IMR-90 (cell line): Measurements from ENCODE around the gene ERBB4. TPM values are rescaled to one million over a fixed set of nuclear protein-coding genes. Genes with fewer than 3 reads are reported as not detected.

ENCODE experiments used
- ATAC-seq: fragments of 200-7000 bp; cut with Tn5 transposase; 2 replicates; pipeline ENCODE4 v1.9.1; 2020; ENCODE audit warnings: low read depth, mild to moderate bottlenecking, moderate library complexity
- BruUV-seq: library from RNA; stranded (reverse); fragments of 400-500 nt; replicated peaks from 2 replicates; lab custom pipeline; 2021; lab: Mats Ljungman, UMichigan
- CTCF ChIA-PET: fragments of 300-600 bp; formaldehyde crosslinking; extraction: SDS; loops from one replicate; lab custom pipeline; 2021; ENCODE audit warnings: antibody characterized with exemption; lab: Yijun Ruan, JAX
- POLR2A ChIA-PET: fragments of 300-600 bp; sonication (Branson Sonifier 250); formaldehyde crosslinking; loops from one replicate; lab custom pipeline; 2022; ENCODE audit warnings: antibody characterized with exemption; ENCODE audit not compliant: unreplicated experiment; lab: Charles Lee
- DNase-seq: peaks from one replicate; pipeline ENCODE4 v3.0.0; 2013
- H2AFZ ChIP-seq: replicated peaks from 2 replicates; pipeline ENCODE3; 2013; ENCODE audit warnings: low read length, mild to moderate bottlenecking; ENCODE audit not compliant: poor library complexity
- H2AK5ac ChIP-seq: 2 replicates; pipeline ENCODE4 v1.6.1; 2013; ENCODE audit warnings: low read depth, low read length, inconsistent platforms
- H2AK9ac ChIP-seq: replicated peaks from 2 replicates; pipeline ENCODE3; 2013; ENCODE audit warnings: mild to moderate bottlenecking, low read depth, low read length, moderate library complexity; ENCODE audit not compliant: poor library complexity
- H2BK120ac ChIP-seq: 2 replicates; pipeline ENCODE4 v1.6.1; 2013; ENCODE audit warnings: low read depth, low read length, inconsistent platforms
- H2BK15ac ChIP-seq: 3 replicates; pipeline ENCODE4 v1.6.1; 2013; ENCODE audit warnings: low read depth, low read length, inconsistent platforms
- H2BK20ac ChIP-seq: 2 replicates; pipeline ENCODE4 v1.6.1; 2013; ENCODE audit warnings: low read depth, mild to moderate bottlenecking, inconsistent platforms, low read length, moderate library complexity
- H2BK5ac ChIP-seq: 2 replicates; pipeline ENCODE4 v1.6.1; 2013; ENCODE audit warnings: mild to moderate bottlenecking, low read depth, low read length, inconsistent platforms; ENCODE audit not compliant: poor library complexity, severe bottlenecking
- H3K14ac ChIP-seq: replicated peaks from 2 replicates; pipeline ENCODE4 v1.6.1; 2013; ENCODE audit warnings: low read depth, low read length, inconsistent platforms
- H3K18ac ChIP-seq: 2 replicates; pipeline ENCODE4 v1.6.1; 2013; ENCODE audit warnings: low read depth, low read length, control low read depth
- H3K23ac ChIP-seq: 2 replicates; pipeline ENCODE4 v1.6.1; 2013; ENCODE audit warnings: low read depth, low read length, inconsistent platforms
- H3K27ac ChIP-seq: 2 replicates; pipeline ENCODE4 v1.5.1; 2013; ENCODE audit warnings: mild to moderate bottlenecking, control low read depth, low read length; ENCODE audit not compliant: insufficient read depth
- H3K27me3 ChIP-seq: 2 replicates; pipeline ENCODE4 v1.6.1; 2013; ENCODE audit warnings: low read length; ENCODE audit not compliant: control insufficient read depth, insufficient read depth
- H3K36me3 ChIP-seq: 2 replicates; pipeline ENCODE4 v1.6.1; 2013; ENCODE audit warnings: low read length, mixed read lengths; ENCODE audit not compliant: control insufficient read depth, insufficient read depth
- H3K4ac ChIP-seq: 2 replicates; pipeline ENCODE4 v1.6.1; 2013; ENCODE audit warnings: low read depth, low read length, inconsistent platforms
- H3K4me1 ChIP-seq: 2 replicates; pipeline ENCODE4 v1.6.1; 2013; ENCODE audit warnings: low read length, mixed read lengths; ENCODE audit not compliant: control insufficient read depth, insufficient read depth
- H3K4me2 ChIP-seq: 2 replicates; pipeline ENCODE4 v1.6.1; 2013; ENCODE audit warnings: low read depth, mild to moderate bottlenecking, control low read depth, low read length, moderate library complexity
- H3K4me3 ChIP-seq: 2 replicates; pipeline ENCODE4 v1.5.1; 2013; ENCODE audit warnings: low read depth, mild to moderate bottlenecking, control low read depth, low read length, moderate library complexity; ENCODE audit not compliant: insufficient read depth
- H3K56ac ChIP-seq: 2 replicates; pipeline ENCODE4 v1.6.1; 2013; ENCODE audit warnings: low read length, inconsistent platforms; ENCODE audit not compliant: insufficient read depth; ENCODE audit errors: extremely low read depth
- H3K79me1 ChIP-seq, 2 experiments: 2 replicates each; pipeline ENCODE4 v1.6.1; 2013; ENCODE audit warnings: low read length in 2 of 2, inconsistent platforms in 1 of 2, low read depth in 1 of 2
- H3K9ac ChIP-seq: 2 replicates; pipeline ENCODE4 v1.6.1; 2013; ENCODE audit warnings: low read depth, low read length, control low read depth
- H3K9me1 ChIP-seq: 2 replicates; pipeline ENCODE4 v1.6.1; 2013; ENCODE audit warnings: low read length, inconsistent platforms; ENCODE audit not compliant: insufficient read depth
- H3K9me3 ChIP-seq: 2 replicates; pipeline ENCODE4 v1.6.1; 2013; ENCODE audit warnings: low read length; ENCODE audit not compliant: control insufficient read depth, insufficient read depth
- H4K20me1 ChIP-seq: 2 replicates; pipeline ENCODE4 v1.6.1; 2013; ENCODE audit warnings: low read length, inconsistent platforms; ENCODE audit not compliant: insufficient read depth
- H4K5ac ChIP-seq: 2 replicates; pipeline ENCODE4 v1.6.1; 2013; ENCODE audit warnings: mild to moderate bottlenecking, low read depth, low read length, control low read depth
- H4K8ac ChIP-seq, 2 experiments: 2 replicates each; pipeline ENCODE4 v1.6.1; 2013; ENCODE audit warnings: low read depth in 2 of 2, low read length in 2 of 2, control low read depth in 1 of 2, inconsistent platforms in 1 of 2
- H4K91ac ChIP-seq: 2 replicates; pipeline ENCODE4 v1.6.1; 2013; ENCODE audit warnings: low read depth, low read length, inconsistent platforms; ENCODE audit not compliant: insufficient read depth
- BHLHE40 ChIP-seq: fragments of 150-350 bp; IDR thresholded peaks from 2 replicates; pipeline ENCODE4 v1.6.1; 2016; ENCODE audit warnings: mild to moderate bottlenecking, low read depth, low read length
- CEBPB ChIP-seq: IDR thresholded peaks from 2 replicates; pipeline ENCODE4 v1.6.1; 2012; ENCODE audit warnings: low read depth, low read length, improper control_type of control experiment
- FOS ChIP-seq: fragments of 150-350 bp; IDR thresholded peaks from 2 replicates; pipeline ENCODE4 v1.6.1; 2016; ENCODE audit warnings: low read depth, low read length
- MXI1 ChIP-seq: IDR thresholded peaks from 2 replicates; pipeline ENCODE4 v1.6.1; 2012; ENCODE audit warnings: low read depth, mild to moderate bottlenecking, low read length, moderate library complexity, borderline replicate concordance
- NFE2L2 ChIP-seq: fragments of 150-350 bp; IDR thresholded peaks from 2 replicates; pipeline ENCODE4 v1.6.1; 2016; ENCODE audit warnings: low read depth, mild to moderate bottlenecking, low read length
- RCOR1 ChIP-seq: IDR thresholded peaks from 2 replicates; pipeline ENCODE4 v1.6.1; 2012; ENCODE audit warnings: mild to moderate bottlenecking, low read length, improper control_type of control experiment; ENCODE audit not compliant: insufficient replicate concordance
- RFX5 ChIP-seq: IDR thresholded peaks from 2 replicates; pipeline ENCODE4 v1.8.0; 2012; ENCODE audit warnings: low read depth, mild to moderate bottlenecking, low read length, moderate library complexity
- WGBS, 2 experiments: methylation state at CpG; one replicate each; pipeline versions ENCODE4 v1.1.5 to v1.1.7; 2013; ENCODE audit warnings: missing lambda C conversion rate in 2 of 2; ENCODE audit not compliant: insufficient read length in 1 of 2; ENCODE audit errors: extremely low coverage in 2 of 2; 5-methylcytosine and 5-hydroxymethylcytosine counted together
- dilution Hi-C: fragments of 300-500 bp; cut with HindIII; formaldehyde crosslinking; loops from one replicate; pipeline ENCODE4 v1.14.3; 2018; ENCODE audit warnings: low sequenced_read_pairs; ENCODE audit not compliant: unreplicated experiment
- in situ Hi-C: fragments of 300-500 bp; cut with MboI; formaldehyde crosslinking; loops from 3 replicates; pipeline ENCODE4 v1.14.3; 2019; ENCODE audit warnings: low sequenced_read_pairs, inconsistent platforms, mixed read lengths
- intact Hi-C: fragments of 100-400 bp; cut with micrococcal nuclease; formaldehyde crosslinking; loops from 2 replicates; pipeline ENCODE4 v1.10.0; 2022
- polyA plus RNA-seq, 3 experiments: library from polyadenylated mRNA; depleted of rRNA; stranded (reverse); fragments of >200 nt; gene quantifications; 2 replicates each; pipeline ENCODE4 v1.2.3, GENCODE V29; 2012; ENCODE audit warnings: low replicate concordance in 1 of 3
- total RNA-seq: library from RNA; depleted of rRNA; stranded (reverse); fragments of >200 nt; gene quantifications from 2 replicates; pipeline ENCODE4 v1.2.3, GENCODE V29; 2012
- TF ChIP-seq, protein P1 (sequence below): fragments of 150-350 bp; IDR thresholded peaks from 2 replicates; pipeline ENCODE4 v1.6.1; 2017; ENCODE audit warnings: mild to moderate bottlenecking, antibody characterized with exemption, low read length, low read depth
- TF ChIP-seq, protein P2 (sequence below): conservative IDR thresholded peaks from 2 replicates; pipeline ENCODE4 v1.5.1; 2012; ENCODE audit warnings: mild to moderate bottlenecking, low read depth, low read length, improper control_type of control experiment

Gene ERBB4
- total and polyA plus RNA-seq, 2 of the 4 experiments (the other 2 are of a cell fraction), result not detected

DNA sequence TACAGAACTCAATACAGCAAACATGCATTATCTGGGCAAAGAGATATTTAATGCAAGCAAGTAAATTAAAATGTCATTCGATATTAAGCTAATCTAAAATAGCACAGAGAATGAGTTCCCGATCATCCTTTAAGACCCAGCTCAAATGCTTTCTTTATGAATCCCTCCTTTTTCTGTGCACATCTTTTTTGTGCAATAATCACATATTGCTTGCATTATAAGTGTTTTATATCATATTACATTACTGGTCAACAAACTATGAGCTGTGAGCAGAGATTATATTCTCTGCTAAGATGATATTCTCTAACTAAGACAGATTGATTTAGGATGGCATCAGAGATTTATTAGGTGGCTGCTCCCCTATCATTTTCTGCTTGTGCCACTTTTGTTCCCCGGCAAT is 146.1 kb downstream of the ERBB4 start:
- Histone ChIP-seq H3K4me2 (no peak overlapping the region), H2BK5ac (no peak overlapping the region), H3K56ac (no peak overlapping the region), H3K18ac (no peak overlapping the region), H3K4ac (no peak overlapping the region), H4K5ac (no peak overlapping the region), H3K27me3 (no peaks in the 10 kb centered on the region), H3K4me3 (no peak overlapping the region), H2AK9ac (no peak overlapping the region), H3K79me1 (no peaks in the 10 kb centered on the region), H4K8ac (no peak overlapping the region), H3K9ac (no peak overlapping the region), H2BK20ac (no peak overlapping the region), H3K9me1 (no peaks in the 10 kb centered on the region), H3K36me3 (no peaks in the 10 kb centered on the region), H3K23ac (no peak overlapping the region), H4K91ac (no peak overlapping the region), H3K9me3 (no peaks in the 10 kb centered on the region), H3K14ac (no peak overlapping the region), H2BK120ac (no peak overlapping the region), H2BK15ac (no peak overlapping the region), H3K4me1 (no peaks in the 10 kb centered on the region), H4K20me1 (no peaks in the 10 kb centered on the region), H2AK5ac (no peak overlapping the region), H3K27ac (no peak overlapping the region), H2AFZ (no peak overlapping the region)
- ATAC-seq, result no peak
- dilution Hi-C loops (no loop called here), intact Hi-C loops (no loop called here), in situ Hi-C loops (no loop called here)
- no CpG with 5 or more reads among the region's 3 CpGs for WGBS, 2 experiments
- ChIA-PET POLR2A (no interaction called here), CTCF (no interaction called here)
- BruUV-seq, result no TSS peak
- DNase-seq, result no peak
- no peak for TF ChIP-seq RFX5
- no peak for TF ChIP-seq NFE2L2
- no peak for TF ChIP-seq BHLHE40
- no peak for TF ChIP-seq MXI1
- TF ChIP-seq RCOR1, result no peak
- no peak for TF ChIP-seq FOS
- TF ChIP-seq, protein P1, sequence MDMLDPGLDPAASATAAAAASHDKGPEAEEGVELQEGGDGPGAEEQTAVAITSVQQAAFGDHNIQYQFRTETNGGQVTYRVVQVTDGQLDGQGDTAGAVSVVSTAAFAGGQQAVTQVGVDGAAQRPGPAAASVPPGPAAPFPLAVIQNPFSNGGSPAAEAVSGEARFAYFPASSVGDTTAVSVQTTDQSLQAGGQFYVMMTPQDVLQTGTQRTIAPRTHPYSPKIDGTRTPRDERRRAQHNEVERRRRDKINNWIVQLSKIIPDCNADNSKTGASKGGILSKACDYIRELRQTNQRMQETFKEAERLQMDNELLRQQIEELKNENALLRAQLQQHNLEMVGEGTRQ, result no peak
- TF ChIP-seq, protein P2, sequence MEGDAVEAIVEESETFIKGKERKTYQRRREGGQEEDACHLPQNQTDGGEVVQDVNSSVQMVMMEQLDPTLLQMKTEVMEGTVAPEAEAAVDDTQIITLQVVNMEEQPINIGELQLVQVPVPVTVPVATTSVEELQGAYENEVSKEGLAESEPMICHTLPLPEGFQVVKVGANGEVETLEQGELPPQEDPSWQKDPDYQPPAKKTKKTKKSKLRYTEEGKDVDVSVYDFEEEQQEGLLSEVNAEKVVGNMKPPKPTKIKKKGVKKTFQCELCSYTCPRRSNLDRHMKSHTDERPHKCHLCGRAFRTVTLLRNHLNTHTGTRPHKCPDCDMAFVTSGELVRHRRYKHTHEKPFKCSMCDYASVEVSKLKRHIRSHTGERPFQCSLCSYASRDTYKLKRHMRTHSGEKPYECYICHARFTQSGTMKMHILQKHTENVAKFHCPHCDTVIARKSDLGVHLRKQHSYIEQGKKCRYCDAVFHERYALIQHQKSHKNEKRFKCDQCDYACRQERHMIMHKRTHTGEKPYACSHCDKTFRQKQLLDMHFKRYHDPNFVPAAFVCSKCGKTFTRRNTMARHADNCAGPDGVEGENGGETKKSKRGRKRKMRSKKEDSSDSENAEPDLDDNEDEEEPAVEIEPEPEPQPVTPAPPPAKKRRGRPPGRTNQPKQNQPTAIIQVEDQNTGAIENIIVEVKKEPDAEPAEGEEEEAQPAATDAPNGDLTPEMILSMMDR, result no peak
- no peak for TF ChIP-seq CEBPB
